Measurements from ENCODE around the gene GNB2. TPM values are rescaled to one million over a fixed set of nuclear protein-coding genes. Genes with fewer than 3 reads are reported as not detected.
A peak's percentile ranks its signal among the peaks of the same experiment; 100 is the strongest.
"Not testable (repeated sequence)": the region's sequence is repeated elsewhere in the genome, so short reads cannot be mapped to it uniquely, and the experiment has no call there.

GNB2 gene
- polyA plus RNA-seq, 1 donor = 193 TPM

GRCh38 chr7:100696123-100696521 is 22.6 kb downstream of the GNB2 start:
- Histone ChIP-seq H3K36me3 (ENCODE audit: control insufficient read depth, insufficient read depth, low read length) (peaks cover 1% of the 10 kb centered on the region), H3K27me3 (ENCODE audit: control insufficient read depth, insufficient read depth, low read length) (no peaks in the 10 kb centered on the region), H3K4me3 (ENCODE audit: low read length) (no peak overlapping the region), H3K9me3 (ENCODE audit: control insufficient read depth, low read depth, low read length) (no peaks in the 10 kb centered on the region), H3K27ac (ENCODE audit: low read length) (no peak overlapping the region), H3K4me1 (ENCODE audit: control insufficient read depth, insufficient read depth, low read length) (peaks cover 17% of the 10 kb centered on the region)
- no peak for DNase-seq
- WGBS (ENCODE audit: insufficient coverage, low lambda C conversion rate) = no CpG with 5 or more reads among the region's 6 CpGs

GRCh38 chr7:100699018-100699417 is 25.5 kb downstream of the GNB2 start:
- Histone ChIP-seq H3K36me3 (ENCODE audit: control insufficient read depth, insufficient read depth, low read length) (no peaks in the 10 kb centered on the region), H3K9me3 (ENCODE audit: control insufficient read depth, low read depth, low read length) (no peaks in the 10 kb centered on the region), H3K4me3 (ENCODE audit: low read length) (no peak overlapping the region), H3K4me1 (ENCODE audit: control insufficient read depth, insufficient read depth, low read length) (no peaks in the 10 kb centered on the region), H3K27ac (ENCODE audit: low read length) (no peak overlapping the region), H3K27me3 (ENCODE audit: control insufficient read depth, insufficient read depth, low read length) (no peaks in the 10 kb centered on the region)
- no peak for DNase-seq
- 90% methylated on average over 4 of the region's 6 CpGs for WGBS (ENCODE audit: insufficient coverage, low lambda C conversion rate)

GRCh38 chr7:100701089-100701488 is 27.5 kb downstream of the GNB2 start:
- not testable (repeated sequence) for H3K27me3 ChIP-seq (ENCODE audit: control insufficient read depth, insufficient read depth, low read length); H3K4me1 ChIP-seq (ENCODE audit: control insufficient read depth, insufficient read depth, low read length); H3K27ac ChIP-seq (ENCODE audit: low read length); DNase-seq; H3K4me3 ChIP-seq (ENCODE audit: low read length); H3K9me3 ChIP-seq (ENCODE audit: control insufficient read depth, low read depth, low read length); H3K36me3 ChIP-seq (ENCODE audit: control insufficient read depth, insufficient read depth, low read length)
- WGBS (ENCODE audit: insufficient coverage, low lambda C conversion rate) = 75% methylated on average over 1 of the region's 3 CpGs

DNA sequence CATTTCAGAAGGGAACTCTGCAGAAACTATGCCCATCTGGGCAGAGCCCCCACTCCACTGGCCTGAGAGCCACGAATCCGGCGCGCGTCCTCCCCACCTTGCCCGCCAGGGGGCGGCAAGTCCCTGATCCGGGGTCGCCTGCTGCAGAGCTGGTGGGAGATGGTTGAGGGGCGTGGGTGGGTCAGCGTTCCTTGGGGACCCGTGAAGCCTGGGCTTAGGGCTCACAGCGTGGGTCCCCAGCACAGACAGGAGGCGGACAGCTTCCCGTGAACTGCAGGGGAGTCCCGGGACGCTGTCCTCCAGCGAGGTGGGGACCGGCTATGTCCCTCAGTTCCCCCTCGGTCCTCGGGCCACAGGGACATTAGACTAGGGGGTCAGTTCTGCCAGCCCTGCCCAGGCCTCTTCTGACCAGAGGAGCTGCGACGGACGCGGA is 31.8 kb downstream of the GNB2 start:
- peak overlapping the region; percentile 96 for H3K27ac ChIP-seq (ENCODE audit: low read length)
- no peaks in the 10 kb centered on the region for H3K36me3 ChIP-seq (ENCODE audit: control insufficient read depth, insufficient read depth, low read length)
- H3K9me3 ChIP-seq (ENCODE audit: control insufficient read depth, low read depth, low read length) = no peaks in the 10 kb centered on the region
- WGBS (ENCODE audit: insufficient coverage, low lambda C conversion rate) = no CpG with 5 or more reads among the region's 25 CpGs
- DNase-seq = peak in 1 of 2 donors; percentile 65
- no peaks in the 10 kb centered on the region for H3K27me3 ChIP-seq (ENCODE audit: control insufficient read depth, insufficient read depth, low read length)
- H3K4me3 ChIP-seq (ENCODE audit: low read length) = peak overlapping the region; percentile 95
- peaks cover 16% of the 10 kb centered on the region for H3K4me1 ChIP-seq (ENCODE audit: control insufficient read depth, insufficient read depth, low read length)

DNA sequence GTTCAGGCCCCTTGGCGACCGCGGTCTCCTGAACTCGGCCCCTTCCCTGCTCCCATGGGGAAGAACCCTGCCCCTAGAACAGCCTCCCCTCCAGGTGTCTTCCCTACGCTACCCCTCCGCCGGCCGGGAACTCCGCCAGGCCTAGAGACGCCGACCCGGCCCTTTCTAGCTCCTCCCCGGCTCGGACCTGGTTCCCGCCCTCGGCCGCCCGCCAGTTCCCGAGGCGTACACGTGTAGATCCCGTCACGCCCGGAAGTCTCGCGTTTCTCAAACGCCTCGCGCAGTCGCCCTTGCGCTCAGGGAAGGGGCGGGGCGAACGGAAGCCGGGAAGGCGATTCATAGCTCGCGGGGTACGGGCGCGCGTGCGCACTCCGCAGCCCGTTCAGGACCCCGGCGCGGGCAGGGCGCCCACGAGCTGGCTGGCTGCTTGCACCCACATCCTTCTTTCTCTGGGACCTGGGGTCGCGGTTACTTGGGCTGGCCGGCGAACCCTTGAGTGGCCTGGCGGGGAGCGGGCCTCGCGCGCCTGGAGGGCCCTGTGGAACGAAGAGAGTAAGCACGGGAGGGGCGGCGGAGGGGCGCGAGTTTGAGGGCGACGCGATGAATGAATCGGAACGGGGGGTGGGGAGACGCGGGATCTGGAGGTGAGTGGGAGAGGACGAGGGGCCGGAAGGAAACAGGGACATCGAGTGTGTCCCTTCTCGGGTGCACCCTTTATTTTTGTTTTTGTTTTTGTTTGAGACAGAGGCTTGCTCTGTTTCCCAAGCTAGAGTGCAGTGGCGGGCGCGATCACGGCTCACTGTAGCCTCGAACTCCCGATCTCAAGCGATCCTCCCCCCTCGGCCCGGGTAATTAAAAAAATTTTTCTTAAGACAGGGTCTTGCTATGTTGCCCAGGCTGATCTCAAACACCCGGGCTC is 32.5 kb downstream of the GNB2 start, which contains the start of gene POP7:
Gene POP7, plus strand, starts transcription at position 369 of the 919 bp plus-strand sequence. CDS start 710 bp downstream, outside the sequence.
- Histone ChIP-seq H3K27ac (ENCODE audit: low read length) (peak within 1 kb of the TSS; percentile 96), H3K9me3 (ENCODE audit: control insufficient read depth, low read depth, low read length) (no peaks in the 10 kb centered on the region), H3K4me1 (ENCODE audit: control insufficient read depth, insufficient read depth, low read length) (peaks cover 16% of the 10 kb centered on the region), H3K27me3 (ENCODE audit: control insufficient read depth, insufficient read depth, low read length) (no peaks in the 10 kb centered on the region), H3K36me3 (ENCODE audit: control insufficient read depth, insufficient read depth, low read length) (no peaks in the 10 kb centered on the region), H3K4me3 (ENCODE audit: low read length) (peak within 1 kb of the TSS; percentile 95)
- peak; percentile 98 to 99 for DNase-seq
- no CpG with 5 or more reads among the region's 86 CpGs for WGBS (ENCODE audit: insufficient coverage, low lambda C conversion rate)

DNA sequence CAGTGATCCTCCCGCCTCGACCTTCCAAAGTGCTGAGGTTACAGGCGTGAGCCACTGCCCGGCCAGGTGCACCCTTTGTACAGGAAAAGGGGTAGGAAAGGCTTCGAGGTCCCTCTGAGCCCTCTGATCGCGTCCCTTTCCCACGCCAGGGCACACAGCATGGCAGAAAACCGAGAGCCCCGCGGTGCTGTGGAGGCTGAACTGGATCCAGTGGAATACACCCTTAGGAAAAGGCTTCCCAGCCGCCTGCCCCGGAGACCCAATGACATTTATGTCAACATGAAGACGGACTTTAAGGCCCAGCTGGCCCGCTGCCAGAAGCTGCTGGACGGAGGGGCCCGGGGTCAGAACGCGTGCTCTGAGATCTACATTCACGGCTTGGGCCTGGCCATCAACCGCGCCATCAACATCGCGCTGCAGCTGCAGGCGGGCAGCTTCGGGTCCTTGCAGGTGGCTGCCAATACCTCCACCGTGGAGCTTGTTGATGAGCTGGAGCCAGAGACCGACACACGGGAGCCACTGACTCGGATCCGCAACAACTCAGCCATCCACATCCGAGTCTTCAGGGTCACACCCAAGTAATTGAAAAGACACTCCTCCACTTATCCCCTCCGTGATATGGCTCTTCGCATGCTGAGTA is 33.3 kb downstream of the GNB2 start:
- WGBS (ENCODE audit: insufficient coverage, low lambda C conversion rate) = no CpG with 5 or more reads among the region's 34 CpGs
- Histone ChIP-seq H3K27me3 (ENCODE audit: control insufficient read depth, insufficient read depth, low read length) (no peaks in the 10 kb centered on the region), H3K4me1 (ENCODE audit: control insufficient read depth, insufficient read depth, low read length) (peaks cover 16% of the 10 kb centered on the region), H3K36me3 (ENCODE audit: control insufficient read depth, insufficient read depth, low read length) (no peaks in the 10 kb centered on the region), H3K9me3 (ENCODE audit: control insufficient read depth, low read depth, low read length) (no peaks in the 10 kb centered on the region), H3K27ac (ENCODE audit: low read length) (peak overlapping the region; percentile 96), H3K4me3 (ENCODE audit: low read length) (peak overlapping the region; percentile 95)
- peak in 1 of 2 donors; percentile 66 for DNase-seq

DNA sequence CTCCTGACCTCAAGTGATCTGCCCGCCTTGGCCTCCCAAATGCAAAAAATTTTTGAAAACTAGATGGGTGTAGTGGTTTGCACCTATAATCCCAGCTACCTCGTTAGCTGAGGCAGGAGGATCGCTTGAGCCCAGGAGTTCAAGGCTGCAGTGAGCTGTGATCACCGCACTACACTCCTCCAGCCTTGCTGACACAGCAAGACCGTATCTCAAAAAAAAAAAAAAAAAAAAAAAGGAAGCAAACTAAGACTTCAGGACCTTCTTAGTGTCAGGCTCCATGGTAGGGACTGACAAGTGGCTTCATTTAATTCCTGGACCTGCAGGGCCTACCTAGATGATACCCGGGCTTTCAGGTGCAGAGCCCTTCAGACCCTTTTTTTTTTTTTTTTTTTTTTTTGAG is 34.9 kb downstream of the GNB2 start:
- WGBS (ENCODE audit: insufficient coverage, low lambda C conversion rate) = no CpG with 5 or more reads among the region's 6 CpGs
- no peaks in the 10 kb centered on the region for H3K9me3 ChIP-seq (ENCODE audit: control insufficient read depth, low read depth, low read length)
- H3K4me3 ChIP-seq (ENCODE audit: low read length) = no peak overlapping the region
- no peak overlapping the region for H3K27ac ChIP-seq (ENCODE audit: low read length)
- DNase-seq = no peak
- H3K36me3 ChIP-seq (ENCODE audit: control insufficient read depth, insufficient read depth, low read length) = no peaks in the 10 kb centered on the region
- H3K4me1 ChIP-seq (ENCODE audit: control insufficient read depth, insufficient read depth, low read length) = peaks cover 16% of the 10 kb centered on the region
- no peaks in the 10 kb centered on the region for H3K27me3 ChIP-seq (ENCODE audit: control insufficient read depth, insufficient read depth, low read length)

- H3K36me3 ChIP-seq (ENCODE audit: control insufficient read depth, insufficient read depth, low read length) = no peaks in the 10 kb centered on the region
- WGBS (ENCODE audit: insufficient coverage, low lambda C conversion rate) = 100% methylated on average over 1 of the region's 4 CpGs
- no peaks in the 10 kb centered on the region for H3K9me3 ChIP-seq (ENCODE audit: control insufficient read depth, low read depth, low read length)
These were observed 36.9 kb downstream of the GNB2 start for GRCh38 chr7:100710452-100710851.

GRCh38 chr7:100711369-100711768 is 37.8 kb downstream of the GNB2 start:
- no peak overlapping the region for H3K4me3 ChIP-seq (ENCODE audit: low read length)
- DNase-seq = no peak
- peaks cover 16% of the 10 kb centered on the region for H3K4me1 ChIP-seq (ENCODE audit: control insufficient read depth, insufficient read depth, low read length)
- no peaks in the 10 kb centered on the region for H3K36me3 ChIP-seq (ENCODE audit: control insufficient read depth, insufficient read depth, low read length)
- H3K27ac ChIP-seq (ENCODE audit: low read length) = no peak overlapping the region
- H3K27me3 ChIP-seq (ENCODE audit: control insufficient read depth, insufficient read depth, low read length) = no peaks in the 10 kb centered on the region
- WGBS (ENCODE audit: insufficient coverage, low lambda C conversion rate) = no CpG with 5 or more reads among the region's 11 CpGs
- no peaks in the 10 kb centered on the region for H3K9me3 ChIP-seq (ENCODE audit: control insufficient read depth, low read depth, low read length)

More at GRCh38 chr7:100710452-100710851, 36.9 kb downstream of the GNB2 start:
- Histone ChIP-seq H3K27me3 (ENCODE audit: control insufficient read depth, insufficient read depth, low read length) (no peaks in the 10 kb centered on the region), H3K4me3 (ENCODE audit: low read length) (no peak overlapping the region), H3K27ac (ENCODE audit: low read length) (no peak overlapping the region), H3K4me1 (ENCODE audit: control insufficient read depth, insufficient read depth, low read length) (peaks cover 16% of the 10 kb centered on the region)
- no peak for DNase-seq

- WGBS (ENCODE audit: insufficient coverage, low lambda C conversion rate) = no CpG with 5 or more reads among the region's 8 CpGs
- H3K36me3 ChIP-seq (ENCODE audit: control insufficient read depth, insufficient read depth, low read length) = no peaks in the 10 kb centered on the region
These were observed 41.2 kb downstream of the GNB2 start for GRCh38 chr7:100714725-100715124.

More at GRCh38 chr7:100714725-100715124, 41.2 kb downstream of the GNB2 start:
- DNase-seq = no peak
- Histone ChIP-seq H3K27me3 (ENCODE audit: control insufficient read depth, insufficient read depth, low read length) (peaks cover 5% of the 10 kb centered on the region), H3K27ac (ENCODE audit: low read length) (no peak overlapping the region), H3K9me3 (ENCODE audit: control insufficient read depth, low read depth, low read length) (no peaks in the 10 kb centered on the region), H3K4me1 (ENCODE audit: control insufficient read depth, insufficient read depth, low read length) (peaks cover 13% of the 10 kb centered on the region), H3K4me3 (ENCODE audit: low read length) (no peak overlapping the region)

Data from large intestine (tissue), 3 donors.